Osteoblast (primary cell): ENCODE data around the gene DCC. TPM values are rescaled to one million over a fixed set of nuclear protein-coding genes. Genes with fewer than 3 reads are reported as not detected.

Source experiments
- DNase-seq: peaks from one replicate; pipeline ENCODE4 v3.0.0; 2011; ENCODE audit warnings: low spot score, mixed read lengths; ENCODE audit not compliant: insufficient read length; ENCODE audit errors: missing footprints
- H2AFZ ChIP-seq: 2 replicates; pipeline ENCODE4 v1.6.0; 2011; ENCODE audit warnings: mild to moderate bottlenecking, low read length
- H3K27ac ChIP-seq: 2 replicates; pipeline ENCODE4 v1.5.1; 2011; ENCODE audit warnings: mild to moderate bottlenecking, low read depth, low read length, moderate library complexity
- H3K27me3 ChIP-seq: 2 replicates; pipeline ENCODE4 v1.6.0; 2012; ENCODE audit warnings: mild to moderate bottlenecking, control low read depth, inconsistent platforms, low read length, moderate library complexity; ENCODE audit not compliant: insufficient read depth
- H3K36me3 ChIP-seq: 2 replicates; pipeline ENCODE4 v1.5.1; 2011; ENCODE audit warnings: mild to moderate bottlenecking, low read length, control low read depth, moderate library complexity; ENCODE audit not compliant: insufficient read depth
- H3K4me1 ChIP-seq: 2 replicates; pipeline ENCODE4 v1.5.1; 2011; ENCODE audit warnings: mild to moderate bottlenecking, low read length, control low read depth, moderate library complexity; ENCODE audit not compliant: insufficient read depth
- H3K4me2 ChIP-seq: 2 replicates; pipeline ENCODE4 v1.6.0; 2011; ENCODE audit warnings: mild to moderate bottlenecking, low read length; ENCODE audit not compliant: insufficient read depth
- H3K4me3 ChIP-seq: fragments of 200-600 bp; sonication (generic); 3 replicates; pipeline ENCODE4 v1.5.1; 2012; ENCODE audit warnings: mild to moderate bottlenecking, low read length, inconsistent platforms; ENCODE audit not compliant: insufficient read depth
- H3K79me2 ChIP-seq: 2 replicates; pipeline ENCODE4 v1.6.0; 2012; ENCODE audit warnings: mild to moderate bottlenecking, low read length, control low read depth, inconsistent platforms; ENCODE audit not compliant: insufficient read depth
- H3K9me3 ChIP-seq: 2 replicates; pipeline ENCODE4 v1.5.1; 2011; ENCODE audit warnings: low read depth, low read length, control low read depth
- H4K20me1 ChIP-seq: 2 replicates; pipeline ENCODE4 v1.6.0; 2012; ENCODE audit warnings: mild to moderate bottlenecking, low read length, control low read depth; ENCODE audit not compliant: insufficient read depth
- CTCF ChIP-seq: IDR thresholded peaks from 2 replicates; pipeline ENCODE4 v1.5.1; 2011; ENCODE audit warnings: mild to moderate bottlenecking, low read depth, low read length, moderate library complexity; ENCODE audit errors: extremely low read depth
- total RNA-seq: library from RNA; depleted of rRNA; stranded (reverse); fragments of >200 nt; gene quantifications from 2 replicates; pipeline ENCODE4 v1.2.3, GENCODE V29; 2012

DCC gene
- total RNA-seq, 1 donor: not detected

DNA sequence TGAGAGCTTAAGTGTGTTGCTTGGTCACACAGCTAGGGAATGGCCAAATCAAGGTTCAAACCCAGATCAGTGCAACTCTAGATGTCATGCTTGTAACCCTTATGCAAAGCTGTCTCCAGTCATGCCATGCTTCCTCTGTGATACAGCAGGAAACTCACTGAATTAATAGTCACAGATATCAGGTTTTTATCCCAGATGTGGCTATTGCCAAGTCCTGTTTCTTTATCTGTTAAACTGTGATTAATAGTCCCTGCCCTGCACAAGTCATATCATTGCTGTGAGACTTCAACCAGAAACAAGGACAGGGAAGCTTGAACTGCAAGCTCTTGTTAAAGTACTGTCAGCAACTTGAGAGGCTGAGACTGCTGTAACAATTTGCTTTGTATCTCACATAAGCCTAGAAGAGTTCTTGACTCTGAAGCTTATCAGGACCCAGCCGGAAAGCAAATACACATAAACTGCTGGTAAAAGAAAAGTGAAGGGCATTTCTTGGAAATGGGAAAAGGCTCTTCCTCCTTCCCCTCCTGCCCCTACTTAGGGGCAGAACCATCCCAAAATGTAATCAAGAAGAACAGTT lies 609.0 kb downstream of the DCC start:
- Histone ChIP-seq H2AFZ (no peak overlapping the region), H3K9me3 (no peaks in the 10 kb centered on the region), H3K4me1 (no peaks in the 10 kb centered on the region), H3K36me3 (no peaks in the 10 kb centered on the region), H3K27ac (no peak overlapping the region), H3K4me2 (no peak overlapping the region), H4K20me1 (no peaks in the 10 kb centered on the region), H3K27me3 (no peaks in the 10 kb centered on the region), H3K4me3 (no peak overlapping the region), H3K79me2 (no peaks in the 10 kb centered on the region)
- TF ChIP-seq CTCF: no peak
- no peak for DNase-seq

DNA sequence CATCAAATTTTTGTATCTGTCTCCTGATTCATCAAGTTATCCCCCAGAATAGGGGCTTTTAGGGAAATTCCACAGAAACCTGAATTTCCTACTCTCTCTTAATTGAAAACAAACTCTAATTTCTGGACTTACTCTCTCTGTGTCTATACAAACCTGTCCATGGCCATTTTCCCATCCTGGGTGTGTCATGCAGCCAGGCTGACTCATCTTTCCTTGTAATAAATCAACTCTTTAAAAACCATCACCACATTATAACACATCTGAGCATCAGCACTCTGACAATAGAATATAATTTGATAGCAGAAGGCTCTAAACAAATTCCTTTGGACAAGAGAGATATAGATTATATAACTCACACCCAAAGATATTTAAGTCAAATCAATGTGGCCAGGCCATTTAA lies 610.2 kb downstream of the DCC start:
- Histone ChIP-seq H3K9me3 (no peaks in the 10 kb centered on the region), H3K4me1 (no peaks in the 10 kb centered on the region), H3K4me2 (no peak overlapping the region), H2AFZ (no peak overlapping the region), H3K4me3 (no peak overlapping the region), H3K36me3 (no peaks in the 10 kb centered on the region), H3K27me3 (no peaks in the 10 kb centered on the region), H3K27ac (no peak overlapping the region), H3K79me2 (no peaks in the 10 kb centered on the region), H4K20me1 (no peaks in the 10 kb centered on the region)
- no peak for DNase-seq
- no peak for TF ChIP-seq CTCF

DNA sequence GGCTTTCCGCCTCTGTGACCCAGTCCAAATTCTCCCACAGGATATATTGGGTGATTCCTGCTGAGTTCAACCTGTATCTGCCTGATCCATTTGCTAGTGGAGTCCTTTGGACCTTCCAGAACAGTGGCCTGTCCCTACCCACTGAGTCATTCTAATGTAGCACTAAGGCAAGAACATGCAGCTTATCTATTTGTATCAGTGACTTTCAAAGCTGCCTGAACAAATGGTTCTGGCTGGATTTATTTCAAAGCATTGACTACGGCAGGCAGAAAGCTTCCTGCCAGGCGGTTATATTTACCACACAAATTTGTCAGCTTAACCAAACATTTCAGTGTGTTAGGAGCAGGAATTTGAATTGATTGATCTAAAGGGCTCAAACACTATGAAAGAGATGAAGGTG lies 613.4 kb downstream of the DCC start:
- TF ChIP-seq CTCF: no peak
- H3K4me1 ChIP-seq: no peaks in the 10 kb centered on the region
- H3K9me3 ChIP-seq: peaks cover under 1% of the 10 kb centered on the region
- H3K79me2 ChIP-seq: no peaks in the 10 kb centered on the region
- H3K4me3 ChIP-seq: no peak overlapping the region
- H3K36me3 ChIP-seq: no peaks in the 10 kb centered on the region
- no peaks in the 10 kb centered on the region for H4K20me1 ChIP-seq
- no peaks in the 10 kb centered on the region for H3K27me3 ChIP-seq
- H3K27ac ChIP-seq: no peak overlapping the region
- H2AFZ ChIP-seq: no peak overlapping the region
- no peak overlapping the region for H3K4me2 ChIP-seq
- no peak for DNase-seq

DNA sequence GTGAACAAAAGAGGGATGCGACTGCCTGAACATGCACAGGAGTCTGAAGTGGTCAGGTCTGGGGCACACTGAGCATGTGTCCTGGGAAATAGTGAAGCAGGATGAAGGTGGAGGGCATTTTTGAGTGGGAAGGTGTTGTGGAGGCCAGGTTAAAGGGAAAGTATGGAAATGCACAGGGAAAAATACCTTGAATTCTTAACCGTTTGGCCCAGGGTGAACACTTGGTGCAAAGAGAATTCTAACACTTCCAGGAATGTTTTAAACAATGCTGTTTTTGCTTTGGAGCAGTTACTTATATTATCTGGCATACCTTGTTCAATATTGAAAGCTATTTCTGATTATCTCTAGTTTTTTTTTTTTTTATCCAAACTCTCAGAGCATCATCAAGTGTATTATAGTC lies 623.5 kb downstream of the DCC start:
- Histone ChIP-seq H4K20me1 (no peaks in the 10 kb centered on the region), H3K9me3 (peaks cover 4% of the 10 kb centered on the region), H3K36me3 (no peaks in the 10 kb centered on the region), H3K4me3 (no peak overlapping the region), H3K27ac (no peak overlapping the region), H3K27me3 (no peaks in the 10 kb centered on the region), H3K4me2 (no peak overlapping the region), H2AFZ (no peak overlapping the region), H3K79me2 (no peaks in the 10 kb centered on the region), H3K4me1 (no peaks in the 10 kb centered on the region)
- peak; percentile 46 for DNase-seq
- TF ChIP-seq CTCF: no peak
